Mucosa of rectum (tissue), 2 donors: Measurements from ENCODE around the gene PDIA3.

Experiments used
- H3K27ac ChIP-seq, 2 donors: one replicate each; pipeline ENCODE4 v1.7.0; 2013; ENCODE audit warnings: inconsistent platforms in 2 of 2, low read depth in 2 of 2, low read length in 2 of 2
- H3K27me3 ChIP-seq, 2 donors: one replicate each; pipeline ENCODE4 v1.7.0; 2013; ENCODE audit warnings: low read length in 2 of 2; ENCODE audit not compliant: control insufficient read depth in 2 of 2, insufficient read depth in 2 of 2
- H3K36me3 ChIP-seq, 2 donors: one replicate each; pipeline ENCODE4 v1.7.0; 2013; ENCODE audit warnings: low read length in 2 of 2; ENCODE audit not compliant: control insufficient read depth in 2 of 2, insufficient read depth in 2 of 2
- H3K4me1 ChIP-seq, 2 donors: one replicate each; pipeline ENCODE4 v1.7.0; 2013; ENCODE audit warnings: low read length in 2 of 2, mild to moderate bottlenecking in 1 of 2; ENCODE audit not compliant: control insufficient read depth in 2 of 2, insufficient read depth in 2 of 2
- H3K4me3 ChIP-seq, 2 donors: one replicate each; pipeline ENCODE4 v1.7.0; 2013; ENCODE audit warnings: low read length in 2 of 2
- H3K9ac ChIP-seq, 2 donors: one replicate each; pipeline ENCODE4 v1.7.0; 2013; ENCODE audit warnings: low read length in 2 of 2, low read depth in 1 of 2, mild to moderate bottlenecking in 1 of 2
- H3K9me3 ChIP-seq, 2 donors: one replicate each; pipeline ENCODE4 v1.7.0; 2013; ENCODE audit warnings: low read length in 2 of 2; ENCODE audit not compliant: control insufficient read depth in 2 of 2
- donor health status: healthy.
- donor health status: Normal muscosa, but diverticular disease.

Gene PDIA3

DNA sequence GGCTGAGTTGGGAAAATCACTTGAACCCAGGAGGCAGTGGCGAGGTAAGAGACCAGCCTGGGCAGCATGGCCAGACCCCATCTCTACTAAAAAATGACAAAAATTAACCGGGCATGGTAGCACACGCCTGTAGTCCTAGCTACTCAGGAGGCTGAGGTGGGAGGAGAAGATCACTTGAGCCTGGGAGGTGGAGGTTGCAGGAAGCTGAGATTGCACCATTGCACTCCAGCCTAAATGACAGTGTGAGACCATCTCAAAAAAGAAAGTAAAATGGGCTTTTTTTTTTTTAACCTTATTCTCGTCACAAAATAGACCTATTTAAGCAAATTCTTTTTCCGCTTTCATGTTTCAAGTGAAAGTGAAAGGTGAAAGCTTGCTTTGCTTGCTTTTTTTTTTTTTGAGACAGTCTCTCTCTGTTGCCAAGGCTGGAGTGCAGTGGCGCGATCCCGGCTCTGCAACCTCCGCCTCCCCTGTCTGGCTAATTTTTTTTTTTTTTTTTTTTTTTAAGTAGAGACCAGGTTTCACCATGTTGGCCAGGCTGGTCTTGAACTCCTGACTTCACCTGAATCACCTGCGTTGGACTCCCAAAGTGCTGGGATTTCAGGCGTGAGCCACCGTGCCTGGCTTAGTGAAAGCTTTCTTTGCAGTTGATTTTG is 3.6 kb downstream of the PDIA3 start:
- Histone ChIP-seq H3K9me3 (no peaks in the 10 kb centered on the region), H3K27ac (no peak overlapping the region), H3K27me3 (no peaks in the 10 kb centered on the region), H3K36me3 (peaks cover 3 to 14% of the 10 kb centered on the region in 2 donors), H3K4me3 (peak overlapping the region; percentile 23 to 37), H3K9ac (no peak overlapping the region), H3K4me1 (peaks cover 4 to 12% of the 10 kb centered on the region in 2 donors)

DNA sequence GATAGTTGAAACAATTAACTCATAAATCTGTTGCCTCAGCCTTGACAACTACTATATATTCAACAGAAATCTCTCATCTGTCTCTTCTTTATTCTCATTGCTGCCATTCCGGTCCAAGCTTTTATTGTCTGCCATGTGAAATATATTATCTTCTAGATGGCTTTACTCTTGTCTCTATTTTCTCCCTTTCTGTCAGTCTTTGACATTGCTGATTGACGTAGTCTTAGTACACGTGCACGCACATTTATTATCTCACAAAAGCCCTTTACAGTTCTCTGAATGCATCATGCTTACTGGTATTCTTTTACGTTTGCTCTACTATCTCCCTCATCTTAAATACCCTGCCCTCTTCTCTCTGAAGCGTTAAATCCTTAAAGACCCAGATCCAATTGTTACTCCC is 5.6 kb downstream of the PDIA3 start:
- peaks cover 4 to 10% of the 10 kb centered on the region in 2 donors for H3K4me1 ChIP-seq
- peaks cover 14 to 24% of the 10 kb centered on the region in 2 donors for H3K36me3 ChIP-seq
- H3K9ac ChIP-seq, result no peak overlapping the region

DNA sequence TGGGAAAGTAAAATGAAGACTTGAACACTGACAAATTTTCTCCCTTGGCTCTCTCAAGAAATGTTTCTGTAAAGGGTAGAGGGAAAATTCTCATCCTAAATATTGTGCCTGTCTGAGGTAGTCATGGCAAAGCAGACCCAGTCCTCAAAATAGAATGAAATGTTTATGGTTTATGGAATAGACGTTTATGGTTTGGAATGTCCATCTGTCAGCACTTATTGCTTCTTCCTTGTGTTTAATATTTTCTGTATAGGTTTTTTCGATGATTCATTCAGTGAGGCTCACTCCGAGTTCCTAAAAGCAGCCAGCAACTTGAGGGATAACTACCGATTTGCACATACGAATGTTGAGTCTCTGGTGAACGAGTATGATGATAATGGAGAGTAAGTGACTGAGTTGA is 16.6 kb downstream of the PDIA3 start:
- Histone ChIP-seq H3K4me1 (no peaks in the 10 kb centered on the region), H3K27ac (no peak overlapping the region), H3K9ac (no peak overlapping the region), H3K9me3 (no peaks in the 10 kb centered on the region), H3K36me3 (peaks cover 45 to 68% of the 10 kb centered on the region in 2 donors), H3K4me3 (no peak overlapping the region), H3K27me3 (no peaks in the 10 kb centered on the region)

More for the DNA sequence above, 5.6 kb downstream of the PDIA3 start:
- Histone ChIP-seq H3K27me3 (no peaks in the 10 kb centered on the region), H3K9me3 (no peaks in the 10 kb centered on the region), H3K27ac (no peak overlapping the region), H3K4me3 (no peak overlapping the region)

DNA sequence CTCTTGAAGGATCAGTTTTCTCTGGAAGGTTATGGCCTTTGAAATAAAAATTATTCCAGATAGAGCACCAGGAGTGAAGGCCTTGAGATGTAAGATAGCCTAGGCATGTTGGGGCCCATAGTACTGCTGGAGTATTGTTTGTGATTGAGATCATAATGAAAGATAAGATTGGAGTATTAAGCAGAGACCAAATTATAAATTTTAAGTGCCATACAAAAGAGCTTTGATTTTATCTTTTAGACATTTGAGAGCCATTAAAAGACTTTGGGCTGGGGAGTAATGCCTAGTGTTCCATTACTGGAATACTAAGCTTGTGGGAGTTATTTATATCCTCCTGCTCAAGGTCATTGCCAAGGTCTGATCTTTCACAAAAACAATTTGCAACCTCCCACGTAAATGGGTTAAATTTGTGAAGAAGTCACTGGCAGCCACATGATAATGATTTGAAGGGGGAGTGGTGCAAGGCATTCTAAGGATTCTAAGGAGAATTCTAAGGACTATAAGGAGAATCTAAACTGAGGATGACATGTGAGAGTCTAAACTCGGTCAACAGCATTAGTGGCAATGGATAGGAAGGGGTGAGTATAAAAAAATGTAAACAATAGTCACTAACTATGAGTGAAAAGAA is 17.7 kb downstream of the PDIA3 start:
- Histone ChIP-seq H3K27ac (no peak overlapping the region), H3K4me1 (no peaks in the 10 kb centered on the region), H3K36me3 (peaks cover 54 to 70% of the 10 kb centered on the region in 2 donors), H3K4me3 (no peak overlapping the region), H3K27me3 (no peaks in the 10 kb centered on the region), H3K9me3 (no peaks in the 10 kb centered on the region), H3K9ac (no peak overlapping the region)

DNA sequence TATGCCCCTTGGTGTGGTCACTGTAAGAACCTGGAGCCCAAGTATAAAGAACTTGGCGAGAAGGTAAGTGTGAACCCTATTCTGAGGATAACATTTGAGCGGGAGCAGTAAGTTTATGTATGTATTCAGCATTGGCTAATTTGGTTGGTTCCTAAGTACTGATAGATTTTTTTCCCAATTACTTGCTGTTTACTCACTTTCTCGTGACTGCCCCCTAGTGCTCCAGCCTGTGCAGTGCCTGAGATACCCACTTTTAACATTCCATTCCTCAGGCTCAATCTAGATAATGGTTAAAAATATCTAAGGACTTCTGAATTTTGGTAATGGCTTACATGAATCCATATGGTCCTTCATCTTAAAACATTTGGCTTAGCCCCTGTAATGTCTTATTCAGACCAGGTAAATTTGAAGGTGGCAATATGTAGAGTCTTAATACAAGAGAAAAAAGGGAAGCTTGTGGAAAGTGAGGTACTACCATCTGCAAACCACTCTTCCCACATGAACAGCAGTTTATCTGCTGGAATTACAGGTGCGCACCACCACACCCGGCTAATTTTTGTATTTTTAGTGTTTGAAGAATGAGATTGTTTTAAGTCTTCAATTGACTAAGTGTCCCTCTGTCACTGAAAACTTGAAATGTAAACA is 23.5 kb downstream of the PDIA3 start:
- no peak overlapping the region for H3K9ac ChIP-seq
- H3K4me1 ChIP-seq, result peaks cover 4 to 6% of the 10 kb centered on the region in 2 donors
- H3K27me3 ChIP-seq, result no peaks in the 10 kb centered on the region
- no peak overlapping the region for H3K27ac ChIP-seq
- H3K36me3 ChIP-seq, result peaks cover 76 to 90% of the 10 kb centered on the region in 2 donors
- H3K9me3 ChIP-seq, result no peaks in the 10 kb centered on the region
- no peak overlapping the region for H3K4me3 ChIP-seq

DNA sequence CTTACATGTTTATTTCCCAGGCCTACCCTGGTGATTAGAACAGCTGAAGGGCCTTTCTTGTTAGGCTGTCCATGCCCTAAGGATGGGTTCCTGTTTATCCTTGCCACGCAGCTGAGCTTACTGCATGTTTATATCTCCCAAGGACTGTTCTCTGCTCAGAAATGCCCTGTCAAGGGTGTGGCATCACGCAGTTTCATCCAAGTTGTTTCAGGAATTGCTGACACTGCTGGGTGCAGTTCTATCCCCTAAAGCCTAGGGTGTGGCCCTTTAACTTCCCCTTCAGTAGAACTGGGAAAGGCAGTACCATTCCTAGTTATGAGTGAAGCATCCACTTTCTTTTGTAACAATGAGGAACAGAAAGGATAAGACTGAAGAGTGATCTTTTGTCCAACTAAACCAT is 25.6 kb downstream of the PDIA3 start:
- no peaks in the 10 kb centered on the region for H3K27me3 ChIP-seq
- H3K36me3 ChIP-seq, result peaks cover 56 to 69% of the 10 kb centered on the region in 2 donors
- H3K27ac ChIP-seq, result no peak overlapping the region
- no peak overlapping the region for H3K9ac ChIP-seq
- peaks cover 11 to 18% of the 10 kb centered on the region in 2 donors for H3K4me1 ChIP-seq
- no peaks in the 10 kb centered on the region for H3K9me3 ChIP-seq
- H3K4me3 ChIP-seq, result no peak overlapping the region

DNA sequence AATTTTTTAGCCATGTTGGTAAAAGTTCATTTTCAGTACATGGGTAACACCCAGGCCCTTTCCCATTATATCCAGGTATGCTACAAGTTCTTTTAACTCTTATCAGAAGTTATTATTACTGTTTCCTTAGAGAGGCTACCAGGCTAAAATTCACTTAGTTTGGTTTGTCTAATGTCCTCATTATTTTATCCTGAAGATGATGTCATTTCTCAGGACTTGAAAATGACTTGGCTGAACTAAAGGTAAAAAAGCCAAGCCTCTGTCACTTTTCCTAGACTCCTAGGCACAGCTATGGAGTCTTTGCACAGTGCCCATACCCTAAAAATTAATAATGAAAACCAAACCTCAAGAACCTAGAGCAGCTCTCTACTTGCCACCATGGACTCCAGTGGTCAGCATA is 26.4 kb downstream of the PDIA3 start:
- H3K9ac ChIP-seq, result no peak overlapping the region
- H3K27me3 ChIP-seq, result no peaks in the 10 kb centered on the region
- no peak overlapping the region for H3K4me3 ChIP-seq
- H3K36me3 ChIP-seq, result peaks cover 54 to 62% of the 10 kb centered on the region in 2 donors
- H3K27ac ChIP-seq, result no peak overlapping the region
- no peaks in the 10 kb centered on the region for H3K9me3 ChIP-seq
- H3K4me1 ChIP-seq, result peaks cover 14 to 24% of the 10 kb centered on the region in 2 donors

DNA sequence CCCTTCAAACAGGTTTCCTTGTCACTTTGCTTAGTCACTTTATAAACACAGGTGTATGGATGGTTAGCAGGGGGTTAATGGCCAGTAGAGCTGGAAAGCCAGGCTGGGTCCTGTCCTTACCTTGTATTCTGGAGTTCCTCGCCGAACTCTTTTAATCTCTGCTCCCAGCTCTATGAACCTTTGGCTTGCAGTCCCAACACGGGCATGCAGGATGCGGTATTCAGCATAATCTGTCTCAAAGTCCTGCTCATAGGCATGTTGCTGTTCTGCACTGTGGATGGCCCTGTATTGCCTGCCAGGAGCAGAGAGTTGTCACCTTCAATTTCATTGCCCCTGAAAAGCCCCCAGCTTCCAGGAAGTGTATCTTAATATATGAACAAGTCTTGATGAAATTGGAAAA is 27.8 kb downstream of the PDIA3 start:
- peaks cover 14 to 28% of the 10 kb centered on the region in 2 donors for H3K4me1 ChIP-seq
- H3K9ac ChIP-seq, result no peak overlapping the region
- no peak overlapping the region for H3K27ac ChIP-seq
- no peaks in the 10 kb centered on the region for H3K9me3 ChIP-seq
- H3K27me3 ChIP-seq, result no peaks in the 10 kb centered on the region
- peaks cover 43 to 48% of the 10 kb centered on the region in 2 donors for H3K36me3 ChIP-seq
- no peak overlapping the region for H3K4me3 ChIP-seq

DNA sequence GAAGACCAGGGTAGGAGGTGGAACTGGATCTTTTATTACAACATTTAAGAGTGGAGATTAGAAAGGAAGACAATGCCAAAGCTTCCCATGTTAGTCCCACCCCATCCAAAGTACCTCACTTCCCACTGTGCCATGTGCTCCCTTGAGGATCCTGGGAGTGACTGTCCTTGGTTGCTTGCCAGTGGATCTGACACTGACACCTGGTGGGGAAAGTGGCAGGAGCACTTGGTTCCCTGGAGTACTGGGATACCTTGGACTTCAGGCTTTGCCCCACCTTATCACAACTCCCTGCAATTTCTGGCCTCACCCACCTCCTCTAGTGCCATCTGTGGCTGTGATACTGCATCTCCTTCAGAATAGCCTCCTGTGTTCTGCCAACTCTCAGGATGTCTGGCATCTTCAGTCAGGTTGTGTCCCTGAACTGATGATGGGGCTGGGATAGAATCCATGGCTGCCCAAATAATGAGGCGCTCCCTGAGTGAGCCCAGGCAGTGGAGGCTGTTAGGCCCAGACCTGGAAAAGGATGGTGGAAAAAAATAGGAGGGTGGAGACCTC is 29.2 kb downstream of the PDIA3 start:
- Histone ChIP-seq H3K27me3 (no peaks in the 10 kb centered on the region), H3K9me3 (no peaks in the 10 kb centered on the region), H3K4me1 (peaks cover 14 to 28% of the 10 kb centered on the region in 2 donors), H3K36me3 (peaks cover 30 to 35% of the 10 kb centered on the region in 2 donors), H3K9ac (peak overlapping the region; percentile 82 to 99), H3K4me3 (peak overlapping the region; percentile 89 to 94), H3K27ac (peak overlapping the region; percentile 94 to 96)
